SIG-M5 treated with dmso at 0.1 percent for 504 hours (cell line): ENCODE results near the gene PBRM1.

Experiments
- DNase-seq: peaks from one replicate; lab custom pipeline; 2025; ENCODE audit not compliant: unreplicated experiment; lab: John Stamatoyannopoulos, UW

The PBRM1 gene

DNA sequence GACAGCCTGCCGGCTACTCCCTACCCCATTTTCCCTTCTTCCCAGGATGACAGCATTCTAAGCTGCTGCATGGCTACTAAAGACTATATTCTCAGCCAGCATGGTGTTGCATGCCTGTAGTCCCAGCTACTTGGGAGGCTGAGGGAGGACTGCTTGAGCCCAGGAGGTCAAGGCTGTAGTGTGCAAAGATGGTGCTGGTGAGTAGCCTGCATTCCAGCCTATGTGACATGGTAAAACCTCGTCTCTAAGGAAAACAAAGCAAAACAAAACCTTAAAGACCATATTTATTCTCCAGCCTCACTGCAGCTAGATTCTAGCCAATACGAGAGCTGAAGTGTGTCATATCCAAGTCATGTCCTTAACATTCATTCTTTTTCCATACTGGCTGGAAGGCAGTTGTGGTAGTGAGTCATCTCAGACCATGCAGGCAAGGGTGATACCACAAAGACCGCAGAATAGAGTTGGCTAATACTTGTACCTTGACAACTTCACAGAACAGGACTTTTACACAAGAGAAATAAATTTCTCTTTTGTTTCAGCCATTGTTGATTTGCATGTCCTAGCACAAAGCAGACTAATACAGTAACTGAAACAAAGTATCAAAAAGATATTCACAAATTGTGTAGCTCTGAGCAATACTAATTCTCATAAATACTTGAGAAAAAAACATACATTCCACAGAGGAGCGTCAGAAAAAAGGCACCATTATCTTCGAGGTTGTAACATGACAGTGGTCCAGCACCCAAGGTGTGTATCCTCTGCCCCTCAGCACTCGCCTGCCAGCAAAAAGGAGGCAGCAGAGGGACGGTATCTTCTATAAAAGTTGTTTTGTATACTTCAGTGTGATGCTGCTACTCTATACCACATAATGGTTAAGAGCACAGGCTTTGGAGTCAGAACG is 14.8 kb downstream of the PBRM1 start:
- peak; percentile 95 for DNase-seq

DNA sequence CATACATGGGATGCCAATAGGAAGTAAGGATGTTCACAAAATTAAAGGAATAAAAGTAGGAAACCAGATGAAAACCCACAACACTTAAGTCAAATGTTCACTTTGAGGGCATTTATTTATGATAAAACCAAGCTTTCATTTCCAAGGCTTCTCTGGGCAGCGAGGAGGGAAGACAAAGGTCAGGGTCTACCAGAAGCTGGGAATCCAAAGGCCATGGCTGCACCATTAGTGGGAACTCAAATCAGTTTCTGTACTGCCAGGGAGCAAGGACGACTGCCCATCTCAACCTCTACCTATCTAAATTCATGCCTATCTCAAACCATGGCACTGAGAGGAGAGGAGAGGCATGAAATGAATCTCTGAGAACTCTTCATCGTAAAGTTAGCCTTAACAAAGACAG is 22.6 kb downstream of the PBRM1 start:
- no peak for DNase-seq

DNA sequence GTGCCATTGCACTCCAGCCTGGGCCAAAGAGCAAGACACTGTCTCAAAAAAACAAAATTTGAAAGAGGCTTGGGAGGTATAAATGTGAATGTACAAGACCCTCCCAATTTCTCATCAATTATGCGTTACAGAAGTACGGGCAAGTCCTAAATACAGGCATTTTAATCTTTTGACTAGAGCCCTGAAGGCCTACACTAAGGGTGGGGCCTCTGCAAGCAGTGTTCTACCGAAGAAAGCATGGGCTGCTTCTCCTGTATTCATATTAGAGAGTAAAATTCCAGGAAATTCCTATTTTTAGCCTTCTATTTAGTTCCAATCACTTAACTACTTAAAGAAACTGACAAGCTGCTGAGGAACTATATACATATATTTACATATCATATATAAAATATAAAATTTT is 25.7 kb downstream of the PBRM1 start:
- no peak for DNase-seq

DNA sequence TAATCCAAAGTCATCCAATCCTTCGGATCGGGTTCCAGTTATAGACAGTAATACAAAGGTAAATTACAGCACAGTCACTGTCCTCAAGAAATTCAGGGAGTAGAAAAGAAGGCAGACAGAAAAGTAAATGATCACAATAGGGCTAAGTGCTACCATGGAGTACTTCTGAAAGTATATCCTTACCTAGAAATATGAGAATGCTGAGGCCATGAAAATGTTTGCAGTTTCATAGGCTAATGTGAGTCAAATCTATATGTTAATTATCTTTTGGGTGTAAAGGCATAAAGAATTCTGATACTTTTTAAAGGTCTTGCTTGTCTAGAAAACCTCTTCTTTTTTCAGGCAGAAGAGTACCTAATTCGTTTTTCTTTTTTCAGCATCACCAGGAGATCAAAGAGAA is 29.8 kb downstream of the PBRM1 start:
- DNase-seq: no peak

DNA sequence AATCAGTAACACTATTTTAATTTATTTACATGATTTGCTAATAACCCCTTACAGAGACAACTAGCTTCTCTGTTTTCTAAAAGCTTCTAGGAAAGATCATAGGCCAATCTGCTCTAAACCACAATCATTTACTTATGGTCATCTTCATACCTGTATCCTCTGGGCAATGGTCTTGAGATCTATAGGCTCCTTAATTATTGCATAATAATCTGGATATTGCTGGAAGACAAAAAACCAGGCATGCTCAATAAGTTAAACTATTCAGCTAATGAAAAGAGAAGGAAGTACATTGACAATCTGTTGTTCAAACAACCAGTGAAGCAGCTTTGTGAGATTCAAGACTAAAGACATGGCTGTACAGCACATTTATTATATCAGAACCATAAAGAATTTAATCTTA is 34.1 kb downstream of the PBRM1 start:
- DNase-seq: no peak

DNA sequence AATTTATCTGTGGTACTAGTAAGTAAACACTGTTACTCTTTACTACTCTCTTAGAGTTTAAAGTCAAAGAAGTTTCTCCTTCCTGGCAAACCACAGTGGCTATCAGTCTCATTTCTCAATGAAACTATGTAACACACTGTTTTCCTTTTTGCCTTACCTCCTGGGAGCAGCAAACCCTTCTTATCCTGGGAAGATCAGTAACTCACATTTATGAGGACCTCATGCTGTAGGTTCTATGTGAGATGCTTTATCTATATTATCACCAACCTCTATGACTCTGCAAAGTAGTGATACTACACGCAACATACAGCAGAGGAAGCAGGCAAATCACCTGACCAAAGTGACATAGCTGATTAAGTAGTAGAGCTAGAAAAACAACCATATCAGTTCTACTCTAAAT is 35.3 kb downstream of the PBRM1 start:
- no peak for DNase-seq

DNA sequence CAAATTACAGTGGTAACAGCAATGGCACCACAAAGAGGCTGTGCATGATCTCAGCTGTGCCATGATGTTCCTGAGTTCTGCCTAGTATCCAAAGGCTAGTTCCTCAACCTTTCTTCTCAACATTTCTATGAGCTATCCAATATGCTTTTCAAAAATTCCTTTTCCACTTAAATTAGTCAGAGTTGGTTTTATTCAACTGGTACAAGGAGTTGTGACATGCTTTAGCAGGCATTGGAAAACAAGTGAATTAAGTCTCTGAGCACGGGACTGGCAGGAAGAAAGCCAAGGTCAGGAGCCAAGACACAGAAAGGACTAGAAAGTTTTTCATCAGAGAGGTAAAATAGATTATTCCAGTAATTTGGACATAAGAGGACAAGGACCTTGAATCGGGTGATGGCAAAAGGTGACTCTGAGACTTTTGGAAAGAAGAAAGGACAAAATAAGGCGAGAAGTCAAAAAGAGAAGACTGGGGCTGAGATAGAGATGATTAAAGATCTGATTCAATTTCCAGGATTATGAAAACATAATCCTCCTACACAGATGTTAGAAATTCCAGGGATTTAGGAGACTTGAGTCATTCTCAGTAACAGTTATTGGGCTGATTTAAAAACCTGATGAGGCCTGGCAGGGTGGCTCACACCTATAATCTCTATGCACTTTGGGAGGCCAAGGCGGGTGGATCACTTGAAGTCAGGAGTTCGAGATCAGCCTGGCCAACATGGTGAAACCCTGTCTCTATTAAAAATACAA is 36.1 kb downstream of the PBRM1 start:
- DNase-seq: no peak

DNA sequence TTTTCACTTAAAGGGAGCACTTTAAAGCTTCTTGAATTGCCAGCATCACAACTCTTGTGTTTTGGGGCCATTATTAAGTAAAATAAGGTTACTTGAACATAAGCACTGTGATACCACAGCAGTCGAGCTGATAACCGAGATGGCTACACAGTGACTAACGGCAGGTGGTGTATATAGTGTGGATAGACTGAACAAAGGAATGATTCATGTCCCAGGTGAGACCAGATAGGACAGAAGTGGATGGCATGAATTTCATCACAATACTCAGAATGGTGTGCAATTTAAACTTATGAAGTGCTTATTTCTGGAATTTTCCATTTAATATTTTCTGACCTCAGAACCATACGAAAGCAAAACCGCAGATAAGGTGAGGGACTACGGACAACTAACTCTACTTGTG is 40.2 kb downstream of the PBRM1 start:
- DNase-seq: no peak

DNA sequence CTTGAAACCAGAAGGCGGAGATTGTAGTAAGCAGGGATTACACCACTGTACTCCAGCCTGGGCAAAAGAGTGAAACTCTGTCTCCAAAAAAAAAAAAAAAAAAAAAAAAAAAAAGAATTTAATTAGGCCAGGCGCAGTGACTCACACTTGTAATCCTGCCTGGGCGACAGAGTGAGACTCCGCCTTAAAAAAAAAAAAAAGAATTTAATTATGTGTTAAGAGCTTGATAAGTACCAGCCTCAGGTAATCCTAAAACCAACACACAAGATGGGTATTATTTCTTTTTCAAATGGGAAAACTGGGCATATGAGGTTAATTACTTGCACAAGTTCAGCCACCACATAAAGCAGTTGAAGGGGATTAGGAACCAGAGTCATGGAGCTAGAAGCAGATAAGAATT is 49.0 kb downstream of the PBRM1 start:
- DNase-seq: no peak

DNA sequence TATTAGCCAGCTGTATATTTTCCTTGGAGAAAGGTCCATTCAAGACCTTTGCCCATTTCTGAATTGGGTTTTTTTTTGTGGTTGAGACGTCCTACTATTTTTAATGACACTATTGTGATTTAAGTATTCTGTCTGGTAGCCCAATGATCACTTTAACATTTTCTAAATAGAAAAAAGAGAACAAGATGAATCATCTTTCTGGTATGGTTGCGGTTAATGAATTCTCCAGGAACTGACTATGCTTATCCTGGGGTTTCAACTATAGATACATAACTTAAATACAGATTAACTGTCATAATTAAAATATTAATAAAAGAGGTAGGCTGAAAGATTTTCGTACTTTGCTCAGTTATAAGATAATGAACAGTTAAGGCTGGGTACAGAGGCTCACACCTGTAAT is 51.9 kb downstream of the PBRM1 start:
- no peak for DNase-seq

DNA sequence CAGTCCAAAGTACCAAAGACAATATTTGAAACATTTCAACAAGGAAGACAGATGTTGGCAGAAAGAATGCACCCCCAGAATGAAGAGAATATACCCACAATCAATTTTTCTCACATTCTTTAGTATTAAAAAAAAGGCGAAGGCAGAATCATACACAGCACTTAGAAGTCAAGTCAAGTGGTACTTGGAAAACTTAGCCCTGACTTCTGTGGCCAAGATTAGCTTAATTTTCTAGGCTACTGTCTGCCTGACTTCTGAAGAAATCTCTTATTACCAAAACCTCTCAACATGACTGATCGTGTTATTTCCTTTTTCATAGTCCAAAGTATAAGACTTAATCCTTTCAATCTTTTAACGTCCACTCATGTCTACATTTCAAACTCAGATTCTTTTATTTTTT is 60.7 kb downstream of the PBRM1 start:
- no peak for DNase-seq

DNA sequence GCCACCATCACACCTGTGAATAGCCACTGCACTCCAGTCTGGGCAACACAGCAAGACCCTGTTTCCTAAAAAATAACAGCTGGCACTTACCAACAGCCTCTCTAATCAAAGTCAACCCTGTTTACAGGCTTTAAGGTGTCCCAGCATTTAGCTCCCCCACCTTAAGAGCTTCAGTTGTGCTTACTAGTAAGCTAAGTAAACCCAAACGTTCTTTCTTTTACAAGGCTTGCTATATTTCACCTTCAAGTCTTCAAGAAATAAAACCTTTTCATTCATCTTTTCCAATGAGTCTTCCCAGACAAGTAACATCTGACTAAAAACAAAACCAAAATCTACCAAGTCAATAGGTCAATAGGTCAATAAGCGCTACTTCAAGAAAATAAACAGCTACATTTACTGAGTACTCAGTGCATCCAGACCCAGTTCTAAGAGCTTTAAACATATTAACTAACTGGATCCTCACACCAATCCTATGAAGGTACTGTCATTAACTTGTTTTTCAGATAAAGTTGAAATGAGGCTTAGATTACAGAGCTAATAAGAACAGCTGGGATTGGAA is 62.4 kb downstream of the PBRM1 start:
- no peak for DNase-seq

DNA sequence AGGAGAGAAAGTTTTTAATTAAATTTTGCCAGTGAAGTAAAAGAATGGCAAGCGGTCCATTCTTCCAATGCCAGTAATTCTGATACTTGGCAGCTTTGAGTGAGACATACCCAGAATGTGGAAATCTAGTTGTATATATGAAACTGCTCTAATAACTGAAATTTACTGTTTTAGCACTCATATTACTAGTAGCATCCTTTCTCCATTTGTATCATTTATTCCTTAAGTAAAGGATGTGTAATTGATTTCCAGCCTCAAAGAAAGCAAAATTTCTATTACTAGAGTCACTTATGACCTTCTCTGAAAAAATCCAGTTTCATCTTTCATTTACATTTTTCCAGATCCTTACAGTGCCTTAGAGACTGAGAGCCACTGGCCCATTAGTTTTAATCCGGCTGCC is 65.1 kb downstream of the PBRM1 start:
- DNase-seq: no peak

DNA sequence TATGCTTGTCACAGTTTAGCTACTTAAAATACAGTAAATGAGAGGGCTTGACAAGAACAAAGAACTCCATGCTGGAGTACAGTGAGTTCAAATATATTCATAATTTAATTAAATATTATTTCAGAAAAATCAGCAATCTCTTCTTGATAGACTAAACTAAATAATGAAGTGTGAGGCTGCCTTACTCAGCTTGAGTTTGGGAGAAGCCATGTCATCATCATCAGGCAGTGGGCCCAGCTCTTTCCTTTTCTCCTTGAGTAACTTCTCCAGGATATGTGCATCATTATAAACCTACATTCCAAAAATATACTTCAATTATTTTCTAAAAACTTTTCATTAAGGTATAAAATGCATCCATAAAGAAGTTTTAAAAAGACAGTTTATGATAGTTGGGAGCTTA is 70.5 kb downstream of the PBRM1 start:
- no peak for DNase-seq

DNA sequence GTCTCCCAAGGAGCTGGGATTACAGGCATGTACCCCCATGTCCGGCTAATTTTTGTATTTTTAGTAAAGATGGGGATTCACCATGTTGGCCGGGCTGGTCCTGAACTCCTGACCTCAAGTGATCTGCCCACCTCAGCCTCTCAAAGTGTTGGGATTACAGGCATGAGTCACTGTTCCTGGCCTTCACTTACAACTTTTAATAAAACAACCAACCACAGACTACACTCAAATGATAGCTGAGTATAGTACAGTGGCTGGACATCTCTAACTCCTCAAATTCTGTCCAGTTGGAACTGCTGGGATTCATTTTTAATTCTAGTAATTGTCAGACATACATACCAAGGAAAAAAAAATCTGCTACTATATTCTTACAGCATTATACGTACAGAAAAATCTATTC is 71.0 kb downstream of the PBRM1 start:
- DNase-seq: no peak

DNA sequence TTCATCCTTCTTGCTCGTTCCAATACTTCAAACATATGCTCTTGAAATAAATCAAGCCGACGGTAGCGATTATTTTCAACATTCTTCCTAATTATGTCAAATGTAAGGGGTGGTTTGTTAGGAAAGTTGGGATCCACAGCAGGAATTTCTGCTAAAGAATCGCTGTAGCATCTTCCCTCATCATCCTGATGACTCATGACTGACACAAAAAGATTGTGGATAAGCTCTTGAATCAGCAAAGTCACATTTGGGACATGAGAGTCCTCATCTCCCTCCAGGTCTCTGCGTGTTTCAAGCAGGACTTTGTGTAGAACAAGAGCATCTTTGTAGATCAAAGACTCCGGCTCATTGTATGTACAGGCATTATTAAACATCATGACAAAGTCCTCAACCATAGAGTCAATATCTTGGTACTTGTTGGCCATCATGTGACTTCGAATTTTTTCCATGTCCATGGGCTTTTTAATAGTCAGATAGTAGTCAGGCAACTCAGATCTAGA is 76.3 kb downstream of the PBRM1 start:
- no peak for DNase-seq

DNA sequence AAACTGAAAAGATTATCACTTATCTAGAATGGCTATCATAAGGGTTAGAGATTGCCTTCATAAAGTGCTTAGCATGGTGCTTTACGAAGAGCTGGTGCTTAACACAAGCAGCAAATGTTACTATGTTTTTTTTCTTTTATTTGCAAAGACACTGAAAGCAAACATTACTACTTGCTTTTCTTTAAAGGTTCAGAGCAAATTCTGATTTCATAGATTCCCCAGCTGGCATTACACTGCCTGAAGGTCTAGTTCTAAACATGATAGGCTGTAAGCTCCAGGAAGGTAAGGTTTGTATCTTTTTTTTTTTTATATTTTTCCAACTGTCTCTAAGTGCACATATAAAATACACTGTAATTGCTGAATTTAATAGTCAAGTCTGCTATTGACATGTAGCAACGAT is 77.4 kb downstream of the PBRM1 start:
- no peak for DNase-seq

DNA sequence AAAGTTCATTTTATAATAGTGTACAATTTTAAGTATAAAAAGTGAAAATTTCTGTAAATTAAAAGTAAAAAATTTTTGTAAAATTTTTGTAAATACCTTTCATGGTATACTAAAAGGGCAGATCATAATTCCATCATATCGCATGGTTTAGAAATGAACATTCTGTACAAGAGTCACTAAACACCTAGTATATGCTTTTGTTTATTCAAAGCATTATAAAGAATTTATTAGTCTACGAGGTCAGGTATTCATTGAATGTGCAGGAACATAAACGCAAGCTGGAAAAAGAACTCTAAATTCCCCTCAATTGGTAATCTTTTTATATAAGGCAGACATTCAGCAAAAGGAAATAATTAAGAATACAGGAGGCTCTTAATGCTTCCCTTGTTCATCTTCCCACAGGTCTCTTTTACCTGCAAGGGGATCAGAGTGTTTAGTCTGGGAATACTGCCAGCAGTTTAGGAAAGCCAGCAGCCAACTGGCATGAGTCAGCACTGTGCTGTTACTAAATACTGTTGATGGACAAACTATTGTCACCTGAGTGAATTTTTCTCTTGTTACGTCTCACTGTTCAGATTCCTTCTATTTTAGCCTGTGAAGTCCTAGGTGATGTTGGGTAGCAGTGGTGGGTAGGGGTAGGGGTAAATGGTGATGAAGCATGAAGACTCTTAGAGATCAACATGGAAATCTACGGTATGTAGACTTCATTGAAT is 79.2 kb downstream of the PBRM1 start:
- no peak for DNase-seq

DNA sequence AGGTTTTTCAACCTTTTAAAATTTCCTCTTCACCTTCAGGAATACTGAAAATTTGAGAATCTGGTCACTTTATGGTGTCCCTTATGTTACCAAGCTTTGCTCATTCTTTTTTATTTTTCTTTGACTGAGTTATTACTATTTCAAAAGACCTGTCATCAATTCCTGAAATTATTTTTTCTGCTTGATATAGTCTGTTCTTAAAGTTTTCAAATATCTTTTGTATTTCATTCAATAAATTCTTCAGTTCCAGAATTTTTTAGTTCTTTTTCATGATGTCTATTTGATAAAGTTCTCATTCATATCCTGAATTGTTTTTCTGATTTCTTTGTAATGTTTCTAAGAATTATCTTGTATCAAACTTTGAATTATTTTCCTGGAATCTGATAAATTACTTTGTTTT is 85.5 kb downstream of the PBRM1 start:
- no peak for DNase-seq

DNA sequence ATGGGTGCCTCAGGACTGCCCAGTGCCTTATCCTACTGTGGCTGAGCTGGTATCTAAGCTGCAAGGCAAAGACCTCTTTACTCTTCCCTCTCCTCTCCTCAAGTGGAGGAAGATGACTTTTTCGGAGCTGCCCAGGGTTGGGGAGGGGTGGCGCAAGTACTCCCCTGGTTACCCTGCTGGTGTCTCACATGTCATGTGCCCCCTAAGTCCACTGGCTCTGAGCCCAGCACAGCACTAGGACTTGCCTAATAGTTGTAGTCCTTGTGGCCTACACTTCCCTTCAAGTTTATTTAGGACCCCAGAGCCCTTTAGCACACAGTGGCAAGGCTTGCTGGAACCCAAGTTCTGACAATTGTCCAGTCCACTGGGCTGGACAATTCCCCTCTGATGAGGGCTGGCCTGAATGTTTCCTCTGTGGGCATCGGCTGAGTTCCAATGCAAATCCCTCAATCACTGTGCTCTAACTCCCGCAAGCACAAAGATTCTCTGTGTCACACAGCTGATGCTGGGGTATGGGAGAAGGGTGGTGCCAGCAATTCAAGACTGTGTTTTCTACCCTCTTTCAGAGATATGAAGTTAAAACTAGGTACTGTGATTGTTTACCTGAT is 89.0 kb downstream of the PBRM1 start:
- no peak for DNase-seq

DNA sequence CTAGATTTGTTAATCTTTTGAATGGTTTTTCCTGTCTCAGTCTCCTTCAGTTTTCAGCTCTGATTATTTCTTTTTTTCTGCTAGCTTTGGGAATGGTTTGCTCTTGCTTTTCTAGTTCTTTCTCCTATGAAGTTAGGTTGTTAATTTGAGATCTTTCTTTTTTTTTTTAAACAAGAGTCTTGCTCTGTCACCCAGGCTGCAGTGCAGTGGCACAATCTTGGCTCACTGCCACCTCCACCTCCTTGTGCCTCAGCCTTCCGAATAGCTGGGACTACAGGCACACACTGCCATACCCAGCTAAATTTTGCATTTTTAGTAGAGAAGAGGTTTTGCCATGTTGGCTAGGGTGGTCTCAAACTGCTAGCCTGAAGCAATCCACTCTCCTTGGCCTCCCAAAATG is 92.6 kb downstream of the PBRM1 start:
- no peak for DNase-seq
